ENCODE results near the gene TPO. TPM values are rescaled to one million over a fixed set of nuclear protein-coding genes. Genes with fewer than 3 reads are reported as not detected.

Gene TPO
- total RNA-seq, 2 donors from 2014 or later = 0.80 to 0.94 TPM

DNA sequence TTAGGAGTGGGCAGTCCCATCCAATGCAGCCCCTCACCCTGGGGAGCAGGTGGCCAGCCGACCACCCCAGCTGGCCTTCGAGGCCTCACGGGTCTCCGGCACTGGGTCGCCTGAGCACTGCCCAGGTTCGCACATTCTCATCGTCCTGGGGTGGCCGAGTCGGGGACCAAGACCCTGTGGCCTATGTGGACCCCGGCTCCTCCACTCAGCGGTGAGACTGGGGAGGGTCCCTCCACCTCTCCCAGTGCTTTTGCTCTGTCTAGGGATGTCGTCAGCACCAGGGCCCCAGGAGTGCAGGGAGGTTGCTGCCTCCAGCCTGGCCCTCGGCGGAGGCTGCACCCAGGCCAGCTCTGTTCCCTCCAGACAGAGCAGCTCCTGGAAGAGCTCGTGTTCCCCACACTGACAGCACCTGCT lies 89.6 kb downstream of the TPO start:
- Histone ChIP-seq H3K4me1 (no peaks in the 10 kb centered on the region), H3K27ac (no peak overlapping the region), H3K4me3 (no peak overlapping the region), H3K9ac (ENCODE audit: low read depth in 2 of 2, low read length in 2 of 2) (no peak overlapping the region), H3K36me3 (no peaks in the 10 kb centered on the region), H3K9me3 (no peaks in the 10 kb centered on the region), H3K27me3 (no peaks in the 10 kb centered on the region)
- TF ChIP-seq, protein P1, sequence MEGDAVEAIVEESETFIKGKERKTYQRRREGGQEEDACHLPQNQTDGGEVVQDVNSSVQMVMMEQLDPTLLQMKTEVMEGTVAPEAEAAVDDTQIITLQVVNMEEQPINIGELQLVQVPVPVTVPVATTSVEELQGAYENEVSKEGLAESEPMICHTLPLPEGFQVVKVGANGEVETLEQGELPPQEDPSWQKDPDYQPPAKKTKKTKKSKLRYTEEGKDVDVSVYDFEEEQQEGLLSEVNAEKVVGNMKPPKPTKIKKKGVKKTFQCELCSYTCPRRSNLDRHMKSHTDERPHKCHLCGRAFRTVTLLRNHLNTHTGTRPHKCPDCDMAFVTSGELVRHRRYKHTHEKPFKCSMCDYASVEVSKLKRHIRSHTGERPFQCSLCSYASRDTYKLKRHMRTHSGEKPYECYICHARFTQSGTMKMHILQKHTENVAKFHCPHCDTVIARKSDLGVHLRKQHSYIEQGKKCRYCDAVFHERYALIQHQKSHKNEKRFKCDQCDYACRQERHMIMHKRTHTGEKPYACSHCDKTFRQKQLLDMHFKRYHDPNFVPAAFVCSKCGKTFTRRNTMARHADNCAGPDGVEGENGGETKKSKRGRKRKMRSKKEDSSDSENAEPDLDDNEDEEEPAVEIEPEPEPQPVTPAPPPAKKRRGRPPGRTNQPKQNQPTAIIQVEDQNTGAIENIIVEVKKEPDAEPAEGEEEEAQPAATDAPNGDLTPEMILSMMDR (IDR thresholded peaks at IDR 0.05) = no peak
- intact Hi-C loops (cut with DNase I) = no loop called here
- DNase-seq = no peak

DNA sequence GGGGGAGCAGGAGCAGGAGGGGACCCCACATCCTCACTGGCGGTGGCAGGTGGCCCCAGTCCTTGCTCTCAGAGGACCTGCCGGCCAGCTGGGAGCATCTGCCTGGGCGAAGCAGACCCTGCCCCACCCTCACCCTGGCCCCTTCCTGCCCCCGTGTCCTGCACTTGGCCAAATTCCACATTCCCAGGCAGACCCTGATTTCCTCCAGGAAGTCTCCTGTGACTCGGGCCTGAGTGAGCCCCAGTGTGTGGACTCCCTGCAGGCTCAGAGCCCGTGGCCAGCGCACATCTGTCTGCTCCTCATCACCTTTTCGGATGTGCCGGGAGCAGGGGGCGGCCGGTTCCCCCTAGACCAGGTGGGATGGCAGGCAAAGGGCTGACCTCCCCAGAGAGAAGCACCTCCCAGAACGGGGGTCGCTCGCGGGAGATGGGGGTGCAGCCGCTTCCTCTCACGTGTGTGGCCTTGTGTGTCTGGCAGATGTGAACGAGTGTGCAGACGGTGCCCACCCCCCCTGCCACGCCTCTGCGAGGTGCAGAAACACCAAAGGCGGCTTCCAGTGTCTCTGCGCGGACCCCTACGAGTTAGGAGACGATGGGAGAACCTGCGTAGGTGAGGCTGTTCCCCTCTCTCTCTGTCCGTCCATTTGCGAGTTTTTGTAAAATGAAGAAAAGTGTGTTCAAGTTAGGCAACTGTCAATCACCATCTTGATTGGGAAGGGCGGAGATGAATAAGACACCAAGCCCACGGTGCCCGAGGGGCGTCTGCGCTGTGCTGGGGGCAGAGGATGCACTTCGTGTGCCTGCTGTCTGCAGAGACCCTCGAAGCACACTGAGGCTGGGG lies 90.4 kb downstream of the TPO start:
- intact Hi-C loops (cut with DNase I) = no loop called here
- no peaks in the 10 kb centered on the region for H3K36me3 ChIP-seq
- H3K9me3 ChIP-seq = no peaks in the 10 kb centered on the region
- TF ChIP-seq, protein P1 (IDR thresholded peaks at IDR 0.05) = no peak
- DNase-seq = no peak
- H3K4me3 ChIP-seq = no peak overlapping the region
- H3K27ac ChIP-seq = no peak overlapping the region
- no peak overlapping the region for H3K9ac ChIP-seq (ENCODE audit: low read depth in 2 of 2, low read length in 2 of 2)
- no peaks in the 10 kb centered on the region for H3K4me1 ChIP-seq
- no peaks in the 10 kb centered on the region for H3K27me3 ChIP-seq

DNA sequence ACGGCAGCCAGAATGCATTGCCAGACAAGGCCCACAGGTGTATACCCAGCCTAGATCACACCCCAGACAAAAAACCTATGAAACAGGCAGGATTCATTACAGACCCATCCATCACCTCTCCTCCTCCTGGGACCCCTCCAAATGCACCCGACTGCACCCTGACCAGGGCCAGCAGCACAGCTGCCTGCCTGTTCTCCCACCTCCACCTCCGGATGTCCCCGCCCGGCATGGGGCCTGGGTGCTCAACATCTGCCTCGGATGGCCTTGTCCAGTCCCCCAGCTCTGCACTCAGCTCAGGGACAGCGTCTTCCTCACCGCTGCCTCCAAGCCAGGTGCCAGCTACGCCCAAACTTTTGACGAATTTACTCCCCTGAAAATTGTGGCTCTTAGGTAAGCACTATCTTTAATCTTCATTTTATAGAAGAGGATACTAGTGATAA lies 91.1 kb downstream of the TPO start:
- Histone ChIP-seq H3K36me3 (no peaks in the 10 kb centered on the region), H3K9ac (ENCODE audit: low read depth in 2 of 2, low read length in 2 of 2) (no peak overlapping the region), H3K4me1 (no peaks in the 10 kb centered on the region), H3K27ac (no peak overlapping the region), H3K4me3 (no peak overlapping the region), H3K9me3 (no peaks in the 10 kb centered on the region), H3K27me3 (no peaks in the 10 kb centered on the region)
- no peak for DNase-seq
- TF ChIP-seq, protein P1 (IDR thresholded peaks at IDR 0.05) = no peak
- intact Hi-C loops (cut with DNase I) = no loop called here

DNA sequence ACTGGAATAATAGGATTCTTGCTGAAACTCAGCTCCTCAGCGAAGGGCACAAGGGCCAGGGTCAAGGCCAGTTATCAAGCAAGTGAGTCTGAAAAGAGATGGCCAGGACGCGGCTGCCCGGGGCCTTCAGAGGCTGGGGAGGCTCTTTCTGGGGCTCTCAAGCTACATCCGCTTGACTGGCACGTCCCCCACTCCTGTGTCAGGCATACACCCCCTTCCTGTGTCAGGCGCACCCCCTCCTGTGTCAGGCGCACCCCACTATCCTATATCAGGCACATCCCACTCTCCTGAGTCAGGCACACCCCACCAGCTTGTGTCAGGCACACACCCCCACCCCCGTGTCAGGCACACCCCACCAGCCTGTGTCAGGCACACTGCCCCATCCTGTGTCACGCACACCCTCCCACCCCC lies 91.8 kb downstream of the TPO start:
- DNase-seq = no peak

DNA sequence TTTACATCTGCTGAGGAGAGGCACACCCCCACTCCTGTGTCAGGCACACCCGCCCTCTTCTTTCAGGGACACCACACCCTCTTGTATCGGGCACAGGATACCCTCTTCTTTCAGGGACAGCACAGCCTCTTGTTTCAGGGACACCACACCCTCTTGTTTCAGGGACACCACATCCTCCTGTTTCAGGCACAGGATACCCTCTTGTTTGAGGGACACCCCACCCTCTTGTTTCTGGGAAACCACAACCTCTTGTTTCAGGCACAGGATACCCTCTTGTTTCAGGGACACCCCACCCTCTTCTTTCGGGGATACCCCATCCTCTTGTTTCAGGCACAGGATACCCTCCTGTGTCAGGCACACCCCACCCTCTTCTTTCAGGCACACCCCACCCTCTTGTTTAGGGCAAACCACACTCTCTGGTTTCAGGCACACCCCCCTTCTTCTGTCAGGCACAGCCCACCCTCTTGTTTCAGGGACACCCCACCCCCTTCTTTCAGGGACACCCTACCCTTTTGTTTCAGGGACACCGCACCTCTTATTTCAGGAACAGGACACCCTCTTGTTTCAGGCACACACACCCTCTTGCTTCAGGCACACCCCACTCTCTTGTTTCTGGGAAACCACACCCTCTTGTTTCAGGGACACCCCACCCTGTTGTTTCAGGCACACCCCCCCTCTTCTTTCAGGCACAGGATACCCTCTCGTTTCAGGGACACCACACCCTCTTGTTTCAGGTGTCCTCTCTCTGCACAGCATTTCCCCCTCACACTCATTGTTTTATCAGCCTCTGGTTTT lies 96.2 kb downstream of the TPO start:
- DNase-seq = no peak
- Histone ChIP-seq H3K27ac (no peak overlapping the region), H3K36me3 (no peaks in the 10 kb centered on the region), H3K27me3 (no peaks in the 10 kb centered on the region), H3K4me3 (no peak overlapping the region), H3K9me3 (no peaks in the 10 kb centered on the region), H3K4me1 (no peaks in the 10 kb centered on the region), H3K9ac (ENCODE audit: low read depth in 2 of 2, low read length in 2 of 2) (no peak overlapping the region)
- intact Hi-C loops (cut with DNase I) = no loop called here
- TF ChIP-seq, protein P1 (IDR thresholded peaks at IDR 0.05) = no peak

More for the DNA sequence above, 91.8 kb downstream of the TPO start:
- Histone ChIP-seq H3K27ac (no peak overlapping the region), H3K9ac (ENCODE audit: low read depth in 2 of 2, low read length in 2 of 2) (no peak overlapping the region), H3K27me3 (no peaks in the 10 kb centered on the region), H3K36me3 (no peaks in the 10 kb centered on the region), H3K4me3 (no peak overlapping the region), H3K4me1 (no peaks in the 10 kb centered on the region), H3K9me3 (no peaks in the 10 kb centered on the region)
- intact Hi-C loops (cut with DNase I) = no loop called here
- TF ChIP-seq, protein P1 (IDR thresholded peaks at IDR 0.05) = no peak
